ENCODE measurements around the gene TMEM178A.

GRCh38 chr2:39715822-39716221, 50.1 kb downstream of the TMEM178A start:
- no peak for TF ChIP-seq CTCF (IDR thresholded peaks at IDR 0.05)
- no peak for TF ChIP-seq POLR2AphosphoS5 (IDR thresholded peaks at IDR 0.05)
- no peak for TF ChIP-seq EP300 (IDR thresholded peaks at IDR 0.05; ENCODE audit: low read depth)
- no peak for TF ChIP-seq POLR2A (IDR thresholded peaks at IDR 0.05)

Measured in transverse colon (tissue), 4 donors.